SK-N-SH (cell line): Measurements from ENCODE around the gene TMC1. TPM values are rescaled to one million over a fixed set of nuclear protein-coding genes. Genes with fewer than 3 reads are reported as not detected.

Experiments
- CTCF ChIA-PET: fragments of 300-600, 350-600 bp; formaldehyde crosslinking; extraction: SDS; loops from one replicate; lab custom pipeline; 2021; lab: Yijun Ruan, JAX
- POLR2A ChIA-PET: fragments of 350-600 bp; sonication (Branson Sonifier 250); formaldehyde crosslinking; extraction: SDS; loops from one replicate; lab custom pipeline; 2020; ENCODE audit warnings: antibody characterized with exemption, inconsistent platforms; lab: Yijun Ruan, JAX
- DNase-seq: peaks from one replicate; pipeline ENCODE4 v3.0.0; 2012
- H2AFZ ChIP-seq: fragments of 200-600 bp; sonication (generic); 2 replicates; pipeline ENCODE4 v1.8.1; 2016; ENCODE audit warnings: antibody characterized with exemption, mild to moderate bottlenecking, low read depth
- H3F3A ChIP-seq: fragments of 200-600 bp; sonication (generic); replicated peaks from 2 replicates; pipeline ENCODE3; 2016; ENCODE audit warnings: antibody characterized with exemption, mild to moderate bottlenecking; ENCODE audit not compliant: insufficient read depth
- H3K27ac ChIP-seq, 2 experiments: fragments of 200-500 bp in 1 of 2; fragments of 200-600 bp in 1 of 2; sonication (Bioruptor generic) in 1 of 2; sonication (generic), shearing (Covaris generic) in 1 of 2; 2 replicates each; pipeline versions ENCODE4 v1.5.1 to v1.6.1; 2014 to 2016; ENCODE audit warnings: low read depth in 2 of 2, inconsistent platforms in 1 of 2, low read length in 1 of 2, mild to moderate bottlenecking in 1 of 2, mixed read lengths in 1 of 2
- H3K27me3 ChIP-seq: fragments of 200-600 bp; sonication (generic), shearing (Covaris generic); 2 replicates; pipeline ENCODE4 v1.6.1; 2016; ENCODE audit warnings: mixed run types; ENCODE audit not compliant: insufficient read depth
- H3K36me3 ChIP-seq, 2 experiments: fragments of 200-500 bp in 1 of 2; fragments of 200-600 bp in 1 of 2; sonication (Bioruptor generic) in 1 of 2; sonication (generic) in 1 of 2; replicated peaks in 1 of 2; 2 replicates each; pipeline versions ENCODE3 to v1.5.1; 2014 to 2016; ENCODE audit warnings: low read length in 1 of 2, mild to moderate bottlenecking in 1 of 2; ENCODE audit not compliant: insufficient read depth in 2 of 2, control insufficient read depth in 1 of 2
- H3K4me1 ChIP-seq, 2 experiments: fragments of 200-500 bp in 1 of 2; fragments of 200-600 bp in 1 of 2; sonication (Bioruptor generic) in 1 of 2; sonication (generic), shearing (Covaris generic) in 1 of 2; 2 replicates each; pipeline versions ENCODE4 v1.5.1 to v1.6.1; 2014 to 2016; ENCODE audit warnings: low read depth in 1 of 2, low read length in 1 of 2, mixed run types in 1 of 2; ENCODE audit not compliant: insufficient read depth in 2 of 2, control insufficient read depth in 1 of 2
- H3K4me2 ChIP-seq: fragments of 200-600 bp; sonication (generic), shearing (Covaris generic); 2 replicates; pipeline ENCODE4 v1.6.1; 2017; ENCODE audit warnings: mixed run types
- H3K4me3 ChIP-seq, 2 experiments: fragments of 200-500 bp in 1 of 2; fragments of 200-600 bp in 1 of 2; sonication (Bioruptor generic) in 1 of 2; sonication (generic), shearing (Covaris generic) in 1 of 2; 2 replicates each; pipeline versions ENCODE4 v1.5.1 to v1.8.1; 2014 to 2016; ENCODE audit warnings: low read depth in 2 of 2, inconsistent platforms in 1 of 2, low read length in 1 of 2, mild to moderate bottlenecking in 1 of 2, mixed read lengths in 1 of 2, moderate library complexity in 1 of 2
- H3K79me2 ChIP-seq: fragments of 200-600 bp; sonication (generic); 2 replicates; pipeline ENCODE4 v1.8.1; 2017; ENCODE audit warnings: mild to moderate bottlenecking; ENCODE audit not compliant: insufficient read depth
- H3K9ac ChIP-seq: fragments of 200-600 bp; sonication (generic); 2 replicates; pipeline ENCODE4 v1.6.1; 2017; ENCODE audit warnings: mixed run types
- H3K9me2 ChIP-seq: fragments of 200-600 bp; sonication (generic); 2 replicates; pipeline ENCODE4 v1.6.1; 2017; ENCODE audit warnings: mixed run types
- H3K9me3 ChIP-seq: fragments of 200-600 bp; sonication (generic); 2 replicates; pipeline ENCODE4 v1.6.1; 2017; ENCODE audit warnings: mixed run types, mild to moderate bottlenecking, moderate library complexity
- H4K20me1 ChIP-seq: fragments of 200-600 bp; sonication (generic); 2 replicates; pipeline ENCODE4 v1.6.1; 2017; ENCODE audit warnings: mild to moderate bottlenecking, mixed run types; ENCODE audit not compliant: insufficient read depth
- CTCF ChIP-seq: fragments of 200-600 bp; sonication (generic); IDR thresholded peaks from 2 replicates; pipeline ENCODE4 v1.6.1; 2017; ENCODE audit warnings: antibody characterized with exemption, mild to moderate bottlenecking, moderate library complexity
- ELF1 ChIP-seq: IDR thresholded peaks from 2 replicates; pipeline ENCODE4 v1.4.0; 2012
- FOXJ3 ChIP-seq: sonication (generic); formaldehyde crosslinking; IDR thresholded peaks from 2 replicates; pipeline ENCODE4 v1.5.1; 2020; ENCODE audit warnings: mild to moderate bottlenecking, missing genetic modification reagents
- FOXM1 ChIP-seq: IDR thresholded peaks from 2 replicates; pipeline ENCODE4 v1.4.0; 2012; ENCODE audit warnings: low read depth, mild to moderate bottlenecking
- GATA2 ChIP-seq: sonication (generic); formaldehyde crosslinking; IDR thresholded peaks from 2 replicates; pipeline ENCODE4 v1.5.0; 2020; ENCODE audit warnings: mild to moderate bottlenecking, missing genetic modification reagents
- JUND ChIP-seq: IDR thresholded peaks from 2 replicates; pipeline ENCODE4 v1.4.0; 2012
- MEF2A ChIP-seq: IDR thresholded peaks from 2 replicates; pipeline ENCODE4 v1.4.0; 2012; ENCODE audit warnings: low read depth, borderline replicate concordance
- NFIC ChIP-seq: IDR thresholded peaks from 2 replicates; pipeline ENCODE4 v1.4.0; 2012; ENCODE audit warnings: borderline replicate concordance
- NRF1 ChIP-seq: IDR thresholded peaks from 2 replicates; pipeline ENCODE4 v1.6.1; 2012; ENCODE audit warnings: low read depth, mild to moderate bottlenecking, low read length
- PBX3 ChIP-seq: IDR thresholded peaks from 2 replicates; pipeline ENCODE4; 2012
- RAD21 ChIP-seq: IDR thresholded peaks from 2 replicates; pipeline ENCODE4 v1.6.1; 2012; ENCODE audit warnings: mild to moderate bottlenecking, low read length
- RXRA ChIP-seq: IDR thresholded peaks from 2 replicates; pipeline ENCODE4 v1.4.0; 2012; ENCODE audit warnings: low read depth, mild to moderate bottlenecking, borderline replicate concordance
- SIN3A ChIP-seq: IDR thresholded peaks from 2 replicates; pipeline ENCODE4 v1.6.1; 2012; ENCODE audit warnings: low read depth, mild to moderate bottlenecking, low read length, moderate library complexity, borderline replicate concordance
- TAF1 ChIP-seq: IDR thresholded peaks from 2 replicates; pipeline ENCODE4 v1.6.1; 2012; ENCODE audit warnings: low read depth, mild to moderate bottlenecking, low read length, moderate library complexity, borderline replicate concordance
- TCF12 ChIP-seq: IDR thresholded peaks from 2 replicates; pipeline ENCODE4 v1.4.0; 2012
- WGBS: methylation state at CpG from one replicate; pipeline ENCODE4 v1.1.6; 2017; ENCODE audit warnings: low lambda C conversion rate; 5-methylcytosine and 5-hydroxymethylcytosine counted together
- polyA plus RNA-seq, 3 experiments: library from polyadenylated mRNA; depleted of rRNA; stranded (reverse); fragments of >200 nt; gene quantifications; 2 replicates each; pipeline ENCODE4 v1.2.3, GENCODE V29; 2012
- TF ChIP-seq, protein P1 (sequence below): fragments of 150-350 bp; IDR thresholded peaks from 2 replicates; pipeline ENCODE4 v1.6.1; 2016; ENCODE audit warnings: mild to moderate bottlenecking, low read depth, low read length
- TF ChIP-seq, protein P2 (sequence below): IDR thresholded peaks from 2 replicates; pipeline ENCODE4 v1.6.1; 2012; ENCODE audit warnings: mild to moderate bottlenecking, low read depth, low read length, moderate library complexity
- TF ChIP-seq, protein P3 (sequence below): IDR thresholded peaks from 2 replicates; pipeline ENCODE4 v1.4.0; 2012; ENCODE audit warnings: low read depth

Gene TMC1
- polyA plus RNA-seq, 1 of the 3 experiments (the other 2 are of a cell fraction), result not detected

DNA sequence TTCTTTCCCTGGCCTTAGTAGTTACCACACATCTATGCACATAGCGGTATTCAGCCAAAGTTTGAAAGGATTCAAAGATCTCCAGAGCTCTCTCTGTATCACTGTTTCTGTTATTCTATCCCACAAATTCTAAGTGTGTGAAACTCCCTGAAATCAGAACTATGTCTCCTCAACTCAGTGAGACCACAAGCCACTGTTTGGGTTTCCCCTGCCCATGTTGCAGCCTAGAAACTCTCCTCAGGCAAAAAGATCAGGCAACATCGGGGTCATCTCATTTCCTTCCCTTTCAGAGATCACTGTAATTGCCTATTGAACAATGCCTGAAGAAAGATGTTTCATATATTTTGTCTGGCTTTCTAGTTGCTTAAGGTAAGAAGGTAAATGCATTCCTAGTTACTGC lies 135.6 kb downstream of the TMC1 start:
- Histone ChIP-seq H3K9me2 (no peaks in the 10 kb centered on the region), H3K79me2 (no peaks in the 10 kb centered on the region), H2AFZ (no peak overlapping the region), H3K9me3 (no peaks in the 10 kb centered on the region), H3K9ac (no peak overlapping the region), H3K27ac (no peak overlapping the region), H4K20me1 (no peaks in the 10 kb centered on the region), H3F3A (no peaks in the 10 kb centered on the region), H3K4me2 (no peak overlapping the region), H3K4me3 (no peak overlapping the region), H3K4me1 (no peaks in the 10 kb centered on the region), H3K27me3 (peaks cover 8% of the 10 kb centered on the region; the same call in 1 of the 2 replicates), H3K36me3 (no peaks in the 10 kb centered on the region)
- whole genome bisulfite sequencing, result 7% methylated on average over 2 of the region's 2 CpGs
- ChIA-PET POLR2A (no interaction called here), CTCF (no interaction called here)
- DNase-seq, result no peak
- TF ChIP-seq TCF12 (no peak), FOXM1 (no peak), PBX3 (no peak), CTCF (no peak), JUND (no peak), SIN3A (no peak), RXRA (no peak), MEF2A (no peak), RAD21 (no peak), NFIC (no peak), TAF1 (no peak), ELF1 (no peak), FOXJ3 (CRISPR knock-in tag) (no peak), GATA2 (no peak), NRF1 (no peak)
- TF ChIP-seq, protein P1, sequence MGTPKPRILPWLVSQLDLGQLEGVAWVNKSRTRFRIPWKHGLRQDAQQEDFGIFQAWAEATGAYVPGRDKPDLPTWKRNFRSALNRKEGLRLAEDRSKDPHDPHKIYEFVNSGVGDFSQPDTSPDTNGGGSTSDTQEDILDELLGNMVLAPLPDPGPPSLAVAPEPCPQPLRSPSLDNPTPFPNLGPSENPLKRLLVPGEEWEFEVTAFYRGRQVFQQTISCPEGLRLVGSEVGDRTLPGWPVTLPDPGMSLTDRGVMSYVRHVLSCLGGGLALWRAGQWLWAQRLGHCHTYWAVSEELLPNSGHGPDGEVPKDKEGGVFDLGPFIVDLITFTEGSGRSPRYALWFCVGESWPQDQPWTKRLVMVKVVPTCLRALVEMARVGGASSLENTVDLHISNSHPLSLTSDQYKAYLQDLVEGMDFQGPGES, result no peak
- TF ChIP-seq, protein P2, sequence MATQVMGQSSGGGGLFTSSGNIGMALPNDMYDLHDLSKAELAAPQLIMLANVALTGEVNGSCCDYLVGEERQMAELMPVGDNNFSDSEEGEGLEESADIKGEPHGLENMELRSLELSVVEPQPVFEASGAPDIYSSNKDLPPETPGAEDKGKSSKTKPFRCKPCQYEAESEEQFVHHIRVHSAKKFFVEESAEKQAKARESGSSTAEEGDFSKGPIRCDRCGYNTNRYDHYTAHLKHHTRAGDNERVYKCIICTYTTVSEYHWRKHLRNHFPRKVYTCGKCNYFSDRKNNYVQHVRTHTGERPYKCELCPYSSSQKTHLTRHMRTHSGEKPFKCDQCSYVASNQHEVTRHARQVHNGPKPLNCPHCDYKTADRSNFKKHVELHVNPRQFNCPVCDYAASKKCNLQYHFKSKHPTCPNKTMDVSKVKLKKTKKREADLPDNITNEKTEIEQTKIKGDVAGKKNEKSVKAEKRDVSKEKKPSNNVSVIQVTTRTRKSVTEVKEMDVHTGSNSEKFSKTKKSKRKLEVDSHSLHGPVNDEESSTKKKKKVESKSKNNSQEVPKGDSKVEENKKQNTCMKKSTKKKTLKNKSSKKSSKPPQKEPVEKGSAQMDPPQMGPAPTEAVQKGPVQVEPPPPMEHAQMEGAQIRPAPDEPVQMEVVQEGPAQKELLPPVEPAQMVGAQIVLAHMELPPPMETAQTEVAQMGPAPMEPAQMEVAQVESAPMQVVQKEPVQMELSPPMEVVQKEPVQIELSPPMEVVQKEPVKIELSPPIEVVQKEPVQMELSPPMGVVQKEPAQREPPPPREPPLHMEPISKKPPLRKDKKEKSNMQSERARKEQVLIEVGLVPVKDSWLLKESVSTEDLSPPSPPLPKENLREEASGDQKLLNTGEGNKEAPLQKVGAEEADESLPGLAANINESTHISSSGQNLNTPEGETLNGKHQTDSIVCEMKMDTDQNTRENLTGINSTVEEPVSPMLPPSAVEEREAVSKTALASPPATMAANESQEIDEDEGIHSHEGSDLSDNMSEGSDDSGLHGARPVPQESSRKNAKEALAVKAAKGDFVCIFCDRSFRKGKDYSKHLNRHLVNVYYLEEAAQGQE, result no peak
- TF ChIP-seq, protein P3, sequence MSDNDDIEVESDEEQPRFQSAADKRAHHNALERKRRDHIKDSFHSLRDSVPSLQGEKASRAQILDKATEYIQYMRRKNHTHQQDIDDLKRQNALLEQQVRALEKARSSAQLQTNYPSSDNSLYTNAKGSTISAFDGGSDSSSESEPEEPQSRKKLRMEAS, result no peak
